Measurements from ENCODE around the gene CHD1.

The CHD1 gene

GRCh38 chr5:98898743-98899142 is 30.1 kb downstream of the CHD1 start:
- DNase-seq = no peak

GRCh38 chr5:98891591-98891990 is 37.2 kb downstream of the CHD1 start:
- no peak for DNase-seq

GRCh38 chr5:98880598-98880997 is 48.2 kb downstream of the CHD1 start:
- DNase-seq = peak; percentile 36

GRCh38 chr5:98880151-98880550 is 48.7 kb downstream of the CHD1 start:
- DNase-seq = peak; percentile 70

- DNase-seq = no peak
These were observed 51.2 kb downstream of the CHD1 start for GRCh38 chr5:98877600-98877999.

- DNase-seq = no peak
These were observed 56.1 kb downstream of the CHD1 start for GRCh38 chr5:98872674-98873073.

GRCh38 chr5:98865690-98866089 is 63.1 kb downstream of the CHD1 start:
- no peak for DNase-seq

- DNase-seq = no peak
These were observed 81.8 kb downstream of the CHD1 start for GRCh38 chr5:98847054-98847453.

- DNase-seq = no peak
These were observed 82.3 kb downstream of the CHD1 start for GRCh38 chr5:98846520-98846919.

- no peak for DNase-seq
These were observed 82.9 kb downstream of the CHD1 start for GRCh38 chr5:98845878-98846277.

- no peak for DNase-seq
These were observed 83.9 kb downstream of the CHD1 start for GRCh38 chr5:98844865-98845264.

- no peak for DNase-seq
These were observed 85.3 kb downstream of the CHD1 start for GRCh38 chr5:98843481-98843880.

- no peak for DNase-seq
These were observed 87.9 kb downstream of the CHD1 start for GRCh38 chr5:98840946-98841345.

- peak; percentile 13 for DNase-seq
These were observed 89.1 kb downstream of the CHD1 start for GRCh38 chr5:98839469-98840383.

GRCh38 chr5:98836175-98836574 is 92.6 kb downstream of the CHD1 start:
- no peak for DNase-seq

- no peak for DNase-seq
These were observed 101.1 kb downstream of the CHD1 start for GRCh38 chr5:98827588-98828284.

GRCh38 chr5:98827161-98827560 is 101.6 kb downstream of the CHD1 start:
- DNase-seq = peak; percentile 70

- DNase-seq = no peak
These were observed 103.0 kb downstream of the CHD1 start for GRCh38 chr5:98825582-98826375.

- no peak for DNase-seq
These were observed 112.1 kb downstream of the CHD1 start for GRCh38 chr5:98816582-98817222.

- no peak for DNase-seq
These were observed 115.1 kb downstream of the CHD1 start for GRCh38 chr5:98813755-98814154.

- DNase-seq = peak; percentile 24
These were observed 118.6 kb downstream of the CHD1 start for GRCh38 chr5:98810206-98810605.

GRCh38 chr5:98807806-98808205 is 121.0 kb downstream of the CHD1 start:
- no peak for DNase-seq

GRCh38 chr5:98805070-98805469 is 123.7 kb downstream of the CHD1 start:
- no peak for DNase-seq
